GM23338 (cell line): ENCODE data around the gene DLG2. TPM values are rescaled to one million over a fixed set of nuclear protein-coding genes. Genes with fewer than 3 reads are reported as not detected.
"Not testable (repeated sequence)": the region's sequence is repeated elsewhere in the genome, so short reads cannot be mapped to it uniquely, and the experiment has no call there.

ENCODE experiments used
- ATAC-seq: fragments of 200-7000 bp; cut with Tn5 transposase; 3 replicates; pipeline ENCODE4 v1.9.1; 2020
- DNase-seq: peaks from one replicate; pipeline ENCODE4 v3.0.0-alpha.2; 2015; ENCODE audit warnings: low spot score
- H2AFZ ChIP-seq: fragments of 200-600 bp; sonication (generic); 2 replicates; pipeline ENCODE4 v1.8.0; 2016; ENCODE audit warnings: antibody characterized with exemption, mild to moderate bottlenecking, moderate library complexity
- H3F3A ChIP-seq: fragments of 200-600 bp; sonication (generic); replicated peaks from 2 replicates; pipeline ENCODE4 v1.8.0; 2017; ENCODE audit warnings: antibody characterized with exemption, mixed run types, low read depth
- H3K27ac ChIP-seq: fragments of 200-600 bp; sonication (generic); 2 replicates; pipeline ENCODE4 v1.6.1; 2016; ENCODE audit warnings: low read depth
- H3K27me3 ChIP-seq: fragments of 200-600 bp; sonication (generic); 2 replicates; pipeline ENCODE4 v1.8.0; 2016; ENCODE audit warnings: mild to moderate bottlenecking, mixed run types, moderate library complexity; ENCODE audit not compliant: insufficient read depth
- H3K36me3 ChIP-seq: fragments of 200-600 bp; sonication (generic); 2 replicates; pipeline ENCODE4 v1.8.0; 2016; ENCODE audit warnings: mild to moderate bottlenecking; ENCODE audit not compliant: insufficient read depth
- H3K4me1 ChIP-seq: fragments of 200-600 bp; sonication (generic); 2 replicates; pipeline ENCODE4 v1.8.0; 2016; ENCODE audit warnings: mild to moderate bottlenecking, moderate library complexity; ENCODE audit not compliant: insufficient read depth
- H3K4me2 ChIP-seq: fragments of 200-600 bp; sonication (generic); 2 replicates; pipeline ENCODE4 v1.7.1; 2017; ENCODE audit warnings: mixed run types
- H3K4me3 ChIP-seq: fragments of 200-600 bp; sonication (generic); 2 replicates; pipeline ENCODE4 v1.6.1; 2016; ENCODE audit warnings: mixed run types
- H3K79me2 ChIP-seq: fragments of 200-600 bp; sonication (generic); replicated peaks from 2 replicates; pipeline ENCODE4 v1.8.0; 2017; ENCODE audit warnings: mild to moderate bottlenecking; ENCODE audit not compliant: insufficient read depth
- H3K9me2 ChIP-seq: fragments of 200-600 bp; sonication (generic); 2 replicates; pipeline ENCODE4 v1.8.0; 2017; ENCODE audit not compliant: insufficient read depth
- H4K20me1 ChIP-seq: fragments of 200-600 bp; sonication (generic); replicated peaks from 2 replicates; pipeline ENCODE4 v1.8.0; 2017; ENCODE audit warnings: mild to moderate bottlenecking; ENCODE audit not compliant: insufficient read depth
- H3K27ac Mint-ChIP-seq: 2 replicates; pipeline ENCODE4 v1.8.0; 2020; ENCODE audit warnings: inconsistent platforms, mild to moderate bottlenecking, moderate library complexity, mixed read lengths
- H3K27me3 Mint-ChIP-seq: 3 replicates; pipeline ENCODE4 v1.8.0; 2022; ENCODE audit warnings: low read depth, mild to moderate bottlenecking, moderate library complexity, mixed read lengths, inconsistent platforms; ENCODE audit not compliant: insufficient read depth, poor library complexity
- H3K36me3 Mint-ChIP-seq: 3 replicates; pipeline ENCODE4 v1.8.0; 2021; ENCODE audit warnings: low read depth, mild to moderate bottlenecking, inconsistent platforms, moderate library complexity, mixed read lengths
- H3K4me1 Mint-ChIP-seq: 3 replicates; pipeline ENCODE4 v1.8.0; 2020; ENCODE audit warnings: mild to moderate bottlenecking, inconsistent platforms, mixed read lengths
- H3K4me3 Mint-ChIP-seq: 3 replicates; pipeline ENCODE4 v1.8.0; 2021; ENCODE audit warnings: moderate library complexity, mild to moderate bottlenecking, inconsistent platforms, mixed read lengths
- H3K9me3 Mint-ChIP-seq: 3 replicates; pipeline ENCODE4 v1.8.0; 2020; ENCODE audit warnings: moderate library complexity, mild to moderate bottlenecking, inconsistent platforms, mixed read lengths
- CREB1 ChIP-seq: fragments of 250-450 bp; sonication (Bioruptor Pico); IDR thresholded peaks from 2 replicates; pipeline ENCODE4 v1.5.0; 2020; ENCODE audit warnings: low read depth, mild to moderate bottlenecking, moderate library complexity
- CTCF ChIP-seq, 2 experiments: fragments of 200-600 bp in 1 of 2; sonication (generic) in 1 of 2; conservative IDR thresholded peaks; 2 replicates each; pipeline versions ENCODE4 v1.5.1 to v1.6.1; 2016 to 2017; ENCODE audit warnings: antibody characterized with exemption in 2 of 2, low read depth in 2 of 2, mild to moderate bottlenecking in 2 of 2, moderate library complexity in 1 of 2
- ETS1 ChIP-seq: IDR thresholded peaks from 2 replicates; pipeline ENCODE4 v1.6.1; 2016; ENCODE audit warnings: antibody characterized with exemption
- EZH2 ChIP-seq: fragments of 200-600 bp; sonication (generic); IDR thresholded peaks from one replicate; pipeline ENCODE4 v1.8.0; 2017; ENCODE audit warnings: antibody characterized with exemption, mild to moderate bottlenecking, low read depth; ENCODE audit not compliant: unreplicated experiment
- EZH2phosphoT487 ChIP-seq: fragments of 200-600 bp; sonication (generic); IDR thresholded peaks from one replicate; pipeline ENCODE4 v1.8.1; 2018; ENCODE audit warnings: antibody characterized with exemption; ENCODE audit not compliant: unreplicated experiment
- NANOG ChIP-seq: IDR thresholded peaks from 2 replicates; pipeline ENCODE4 v1.6.1; 2016; ENCODE audit warnings: antibody characterized with exemption, borderline replicate concordance
- POLR2AphosphoS5 ChIP-seq: IDR thresholded peaks from 2 replicates; pipeline ENCODE4 v1.6.1; 2016; ENCODE audit warnings: antibody characterized with exemption, low read depth
- REST ChIP-seq: IDR thresholded peaks from one replicate; pipeline ENCODE4 v1.6.1; 2018; ENCODE audit warnings: antibody characterized with exemption; ENCODE audit not compliant: unreplicated experiment
- STAT1 ChIP-seq: IDR thresholded peaks from one replicate; pipeline ENCODE4 v1.6.1; 2016; ENCODE audit warnings: antibody characterized with exemption; ENCODE audit not compliant: unreplicated experiment
- ZNF114 ChIP-seq: fragments of 250-450 bp; sonication (Bioruptor Pico); IDR thresholded peaks from 2 replicates; pipeline ENCODE4 v1.5.0; 2020; ENCODE audit warnings: mild to moderate bottlenecking, moderate library complexity
- ZNF331 ChIP-seq: fragments of 250-450 bp; sonication (Bioruptor Pico); IDR thresholded peaks from 2 replicates; pipeline ENCODE4 v1.5.0; 2020; ENCODE audit warnings: low read depth, mild to moderate bottlenecking, moderate library complexity
- polyA plus RNA-seq: library from polyadenylated mRNA; unstranded; fragments of >200 nt; fragmentation: Nextera tagmentation; extraction: Ambion mirVana; gene quantifications from 2 replicates; pipeline ENCODE4 v1.2.1, GENCODE V29; 2016
- total RNA-seq: library from RNA; depleted of rRNA; stranded (reverse); fragments of >200 nt; shearing (Covaris generic); gene quantifications from 2 replicates; pipeline ENCODE4 v1.2.3, GENCODE V29; 2014

The DLG2 gene
- total and polyA plus RNA-seq, 2 experiments from 2014 or later: 19.8 to 21.5 TPM

- no peak for TF ChIP-seq CTCF (conservative IDR thresholded peaks at IDR 0.05; ENCODE audit: low read depth in 2 of 2)
- TF ChIP-seq POLR2AphosphoS5: no peak
- no peak for TF ChIP-seq REST
- no peak for TF ChIP-seq ZNF331 (CRISPR knock-in tag)
- no peak for TF ChIP-seq ETS1
- TF ChIP-seq CREB1 (CRISPR knock-in tag): no peak
These were observed 2190.3 kb downstream of the DLG2 start (continued) for GRCh38 chr11:83436855-83437254.

GRCh38 chr11:83434812-83435211 is 2192.3 kb downstream of the DLG2 start:
- not testable (repeated sequence) for H2AFZ ChIP-seq, H4K20me1 ChIP-seq, H3K4me3 Mint-ChIP-seq, H3K4me1 Mint-ChIP-seq, H3K27me3 ChIP-seq, H3K36me3 ChIP-seq, H3F3A ChIP-seq, H3K9me3 Mint-ChIP-seq, H3K27ac Mint-ChIP-seq, H3K4me2 ChIP-seq, H3K27ac ChIP-seq, DNase-seq, H3K79me2 ChIP-seq, H3K9me2 ChIP-seq, ATAC-seq, H3K36me3 Mint-ChIP-seq, H3K27me3 Mint-ChIP-seq, H3K4me3 ChIP-seq
- H3K4me1 ChIP-seq: peaks cover 19% of the 10 kb centered on the region

GRCh38 chr11:83427943-83428342 is 2199.2 kb downstream of the DLG2 start:
- no peak overlapping the region for H3K4me3 ChIP-seq
- no peak for ATAC-seq
- H3K36me3 Mint-ChIP-seq: no peaks in the 10 kb centered on the region
- peaks cover 17% of the 10 kb centered on the region for H3K4me1 Mint-ChIP-seq
- no peaks in the 10 kb centered on the region for H3K27me3 Mint-ChIP-seq
- no peak overlapping the region for H2AFZ ChIP-seq
- no peaks in the 10 kb centered on the region for H3K36me3 ChIP-seq
- H3K4me2 ChIP-seq: no peak overlapping the region
- H3K27ac Mint-ChIP-seq: no peak overlapping the region
- H3K4me3 Mint-ChIP-seq: no peak overlapping the region
- H3K9me2 ChIP-seq: peaks cover 18% of the 10 kb centered on the region
- H3K27me3 ChIP-seq: no peaks in the 10 kb centered on the region
- H3K4me1 ChIP-seq: peaks cover 30% of the 10 kb centered on the region
- H3F3A ChIP-seq: no peaks in the 10 kb centered on the region
- no peak overlapping the region for H3K27ac ChIP-seq
- DNase-seq: no peak
- H4K20me1 ChIP-seq: no peaks in the 10 kb centered on the region
- H3K79me2 ChIP-seq: no peaks in the 10 kb centered on the region
- H3K9me3 Mint-ChIP-seq: no peaks in the 10 kb centered on the region
- TF ChIP-seq EZH2: no peak
- TF ChIP-seq CREB1 (CRISPR knock-in tag): no peak
- TF ChIP-seq REST: no peak
- no peak for TF ChIP-seq EZH2phosphoT487
- TF ChIP-seq STAT1: no peak
- no peak for TF ChIP-seq ZNF114
- no peak for TF ChIP-seq CTCF (conservative IDR thresholded peaks at IDR 0.05; ENCODE audit: low read depth in 2 of 2)
- no peak for TF ChIP-seq NANOG
- no peak for TF ChIP-seq ZNF331 (CRISPR knock-in tag)
